Panc1 (cell line): ENCODE data around the gene SLC22A23. TPM values are rescaled to one million over a fixed set of nuclear protein-coding genes. Genes with fewer than 3 reads are reported as not detected.

Experiments used
- ATAC-seq: fragments of 200-7000 bp; cut with Tn5 transposase; 2 replicates; pipeline ENCODE4 v1.9.1; 2020; ENCODE audit warnings: mild to moderate bottlenecking, moderate library complexity
- BruUV-seq: library from RNA; stranded (reverse); fragments of 400-500 nt; replicated peaks from 2 replicates; lab custom pipeline; 2021; lab: Mats Ljungman, UMichigan
- CTCF ChIA-PET: fragments of 300-600 bp; sonication (Branson Sonifier 250); formaldehyde crosslinking; loops from one replicate; lab custom pipeline; 2022; ENCODE audit warnings: antibody characterized with exemption; lab: Charles Lee
- POLR2A ChIA-PET: fragments of 300-600 bp; sonication (Branson Sonifier 250); formaldehyde crosslinking; loops from one replicate; lab custom pipeline; 2022; ENCODE audit warnings: antibody characterized with exemption; lab: Charles Lee
- DNase-seq: peaks from one replicate; pipeline ENCODE4 v3.0.0-alpha.2; 2010; ENCODE audit warnings: low read depth, low spot score
- H3K27ac ChIP-seq: 2 replicates; pipeline ENCODE4 v1.5.1; 2011; ENCODE audit warnings: mild to moderate bottlenecking, low read length, inconsistent platforms
- H3K27me3 ChIP-seq: fragments of 200-500 bp; sonication (Bioruptor generic); 2 replicates; pipeline ENCODE4 v1.6.0; 2014; ENCODE audit warnings: low read length, inconsistent platforms; ENCODE audit not compliant: control insufficient read depth, insufficient read depth
- H3K36me3 ChIP-seq: fragments of 200-500 bp; sonication (Bioruptor generic); 2 replicates; pipeline ENCODE4 v1.5.1; 2014; ENCODE audit warnings: inconsistent platforms, mild to moderate bottlenecking, low read length, moderate library complexity; ENCODE audit not compliant: control insufficient read depth, insufficient read depth
- H3K4me1 ChIP-seq: 2 replicates; pipeline ENCODE4 v1.5.1; 2011; ENCODE audit warnings: inconsistent platforms, mild to moderate bottlenecking, low read length, moderate library complexity; ENCODE audit not compliant: control insufficient read depth, insufficient read depth
- H3K4me3 ChIP-seq, 2 experiments: 2 replicates each; pipeline ENCODE4 v1.5.1; 2011 to 2012; ENCODE audit warnings: low read depth in 2 of 2, low read length in 2 of 2, mild to moderate bottlenecking in 2 of 2, inconsistent platforms in 1 of 2, moderate library complexity in 1 of 2
- H3K9me3 ChIP-seq: fragments of 200-500 bp; sonication (Bioruptor generic); 2 replicates; pipeline ENCODE4 v1.5.1; 2014; ENCODE audit warnings: low read depth, mild to moderate bottlenecking, inconsistent platforms, low read length, moderate library complexity; ENCODE audit not compliant: control insufficient read depth, insufficient read depth
- CTCF ChIP-seq: fragments of 450-650 bp; IDR thresholded peaks from 2 replicates; pipeline ENCODE4 v1.5.1; 2017; ENCODE audit warnings: mild to moderate bottlenecking
- POLR2AphosphoS5 ChIP-seq: IDR thresholded peaks from 2 replicates; pipeline ENCODE4 v1.6.1; 2012; ENCODE audit warnings: mild to moderate bottlenecking, low read depth, low read length, moderate library complexity
- REST ChIP-seq, 2 experiments: IDR thresholded peaks; 2 replicates each; pipeline ENCODE4 v1.6.1; 2011 to 2012; ENCODE audit warnings: low read depth in 2 of 2, control low read depth in 1 of 2, low read length in 1 of 2, mild to moderate bottlenecking in 1 of 2, moderate library complexity in 1 of 2; ENCODE audit not compliant: insufficient read depth in 1 of 2
- SIN3A ChIP-seq: IDR thresholded peaks from 2 replicates; pipeline ENCODE4 v1.6.1; 2012; ENCODE audit warnings: low read depth, mild to moderate bottlenecking, low read length, moderate library complexity, borderline replicate concordance; ENCODE audit not compliant: insufficient read depth
- TCF7L2 ChIP-seq: IDR thresholded peaks from 2 replicates; pipeline ENCODE4 v1.6.1; 2011; ENCODE audit warnings: mild to moderate bottlenecking, low read depth, low read length, inconsistent platforms
- in situ Hi-C: cut with HindIII; loops from 2 replicates; pipeline ENCODE4 v1.10.0; 2016; ENCODE audit warnings: low sequenced_read_pairs, low pct_unique_long_range_greater_than_20kb
- intact Hi-C: fragments of 100-400 bp; cut with micrococcal nuclease; formaldehyde crosslinking; loops from one replicate; pipeline ENCODE4 v1.10.0; 2022; ENCODE audit not compliant: unreplicated experiment
- total RNA-seq: library from RNA; stranded (reverse); gene quantifications from one replicate; pipeline ENCODE4 v1.2.1, GENCODE V29; 2021; ENCODE audit not compliant: unreplicated experiment

Gene SLC22A23
- total RNA-seq, 1 experiment from 2014 or later, result 4.5 TPM

DNA sequence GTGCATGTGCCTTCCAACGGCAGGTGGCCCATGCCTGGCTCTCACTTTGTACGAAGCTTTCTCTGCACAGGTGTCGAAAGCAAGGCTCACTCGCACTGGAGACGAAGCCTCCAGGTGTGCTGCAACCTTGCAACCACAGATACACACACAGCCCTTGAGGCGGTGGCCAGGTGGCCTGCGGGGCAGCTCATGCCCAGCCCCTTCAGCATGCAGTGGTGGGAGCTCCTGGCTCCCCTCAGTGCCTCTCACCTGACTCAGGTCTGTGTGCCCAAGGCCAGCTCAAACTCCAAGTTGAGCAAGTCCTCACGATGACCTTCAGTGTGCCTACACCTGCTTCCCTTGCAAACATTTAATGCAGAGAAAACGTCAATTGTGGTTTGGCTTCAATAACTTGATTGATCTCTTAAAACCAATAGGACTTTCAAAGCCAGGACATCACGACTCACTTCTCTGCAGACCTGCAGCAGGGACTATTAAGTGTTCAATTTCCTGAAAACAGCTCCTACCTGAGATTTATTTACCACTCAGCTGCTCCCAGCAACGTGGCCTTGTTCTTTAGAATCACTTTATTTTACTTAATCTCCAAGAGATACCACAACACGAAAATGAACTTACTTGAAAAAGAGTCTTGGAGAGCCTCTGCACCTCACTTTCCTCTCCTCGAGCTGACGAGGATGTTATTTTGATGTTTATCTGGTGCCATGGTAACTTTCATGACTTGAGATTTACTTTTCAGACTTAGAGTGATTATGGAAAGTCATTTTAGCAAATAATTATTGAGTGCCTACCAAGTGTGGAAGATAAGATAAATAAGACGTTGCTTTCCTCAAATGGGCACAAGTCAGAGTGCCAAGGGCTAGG is 86.3 kb downstream of the SLC22A23 start:
- in situ Hi-C loops, result no loop called here
- Histone ChIP-seq H3K9me3 (no peaks in the 10 kb centered on the region), H3K27me3 (peaks cover 7% of the 10 kb centered on the region; the same call in 1 of the 2 replicates), H3K27ac (no peak overlapping the region), H3K4me1 (no peaks in the 10 kb centered on the region), H3K4me3 (no peak overlapping the region), H3K36me3 (no peaks in the 10 kb centered on the region)
- intact Hi-C loops, result no loop called here
- ChIA-PET CTCF (no interaction called here), POLR2A (no interaction called here)
- DNase-seq (no peak), ATAC-seq (no peak)
- TF ChIP-seq REST (IDR thresholded peaks at IDR 0.05; ENCODE audit: insufficient read depth in 1 of 2, low read depth in 2 of 2, low read length in 1 of 2), result no peak
- no peak for TF ChIP-seq POLR2AphosphoS5
- no peak for TF ChIP-seq TCF7L2
- no peak for TF ChIP-seq CTCF
- no peak for TF ChIP-seq SIN3A
- BruUV-seq, result no TSS peak

- intact Hi-C loops (no loop called here), in situ Hi-C loops (no loop called here)
- POLR2A ChIA-PET, result no interaction called here
- CTCF ChIA-PET, result no interaction called here
- Histone ChIP-seq H3K4me1 (no peaks in the 10 kb centered on the region), H3K4me3 (no peak overlapping the region), H3K36me3 (no peaks in the 10 kb centered on the region), H3K27ac (no peak overlapping the region), H3K27me3 (peaks cover 7% of the 10 kb centered on the region; the same call in 1 of the 2 replicates), H3K9me3 (no peaks in the 10 kb centered on the region)
- TF ChIP-seq REST (IDR thresholded peaks at IDR 0.05; ENCODE audit: insufficient read depth in 1 of 2, low read depth in 2 of 2, low read length in 1 of 2), result no peak
- TF ChIP-seq TCF7L2, result no peak
- TF ChIP-seq CTCF, result no peak
- no peak for TF ChIP-seq POLR2AphosphoS5
- no peak for TF ChIP-seq SIN3A
- no peak for DNase-seq
- no peak for ATAC-seq
- no TSS peak for BruUV-seq
Observed at GRCh38 chr6:3369985-3370360, 86.9 kb downstream of the SLC22A23 start.
